NOMO-1 treated with DMSO at 0.1 percent for 48 hours (cell line): ENCODE data around the gene BRAF.
A peak's percentile ranks its signal among the peaks of the same experiment; 100 is the strongest.
"Not testable (repeated sequence)": the region's sequence is repeated elsewhere in the genome, so short reads cannot be mapped to it uniquely, and the experiment has no call there.

ENCODE experiments used
- DNase-seq: peaks from one replicate; lab custom pipeline; 2025; ENCODE audit not compliant: unreplicated experiment; lab: John Stamatoyannopoulos, UW

BRAF gene

GRCh38 chr7:140881507-140882228 lies 43.1 kb downstream of the BRAF start:
- no peak for DNase-seq

GRCh38 chr7:140877249-140877524 lies 47.5 kb downstream of the BRAF start:
- DNase-seq: no peak

GRCh38 chr7:140876519-140877248 lies 48.0 kb downstream of the BRAF start:
- peak; percentile 29 for DNase-seq

- no peak for DNase-seq
Observed at GRCh38 chr7:140873434-140873833, 51.3 kb downstream of the BRAF start.

- no peak for DNase-seq
Observed at GRCh38 chr7:140870003-140870402, 54.7 kb downstream of the BRAF start.

GRCh38 chr7:140869430-140869829 lies 55.3 kb downstream of the BRAF start:
- DNase-seq: no peak

- no peak for DNase-seq
Observed at GRCh38 chr7:140867467-140868462, 57.0 kb downstream of the BRAF start.

GRCh38 chr7:140866926-140867325 lies 57.8 kb downstream of the BRAF start:
- no peak for DNase-seq

- no peak for DNase-seq
Observed at GRCh38 chr7:140864732-140865131, 60.0 kb downstream of the BRAF start.

- no peak for DNase-seq
Observed at GRCh38 chr7:140863867-140864266, 60.9 kb downstream of the BRAF start.

GRCh38 chr7:140863184-140863583 lies 61.5 kb downstream of the BRAF start:
- no peak for DNase-seq

- no peak for DNase-seq
Observed at GRCh38 chr7:140857048-140857447, 67.7 kb downstream of the BRAF start.

GRCh38 chr7:140841166-140841715 lies 83.5 kb downstream of the BRAF start:
- no peak for DNase-seq

- DNase-seq: no peak
Observed at GRCh38 chr7:140831724-140832123, 93.0 kb downstream of the BRAF start.

- DNase-seq: no peak
Observed at GRCh38 chr7:140829720-140830119, 95.0 kb downstream of the BRAF start.

GRCh38 chr7:140828741-140829140 lies 96.0 kb downstream of the BRAF start:
- no peak for DNase-seq

GRCh38 chr7:140817383-140817782 lies 107.3 kb downstream of the BRAF start:
- DNase-seq: not testable (repeated sequence)

- peak; percentile 26 for DNase-seq
Observed at GRCh38 chr7:140810830-140811556, 113.7 kb downstream of the BRAF start.

GRCh38 chr7:140810385-140810784 lies 114.3 kb downstream of the BRAF start:
- no peak for DNase-seq

- no peak for DNase-seq
Observed at GRCh38 chr7:140778975-140779374, 145.8 kb downstream of the BRAF start.

GRCh38 chr7:140778568-140778967 lies 146.2 kb downstream of the BRAF start:
- no peak for DNase-seq
